ENCODE measurements around the gene COX7A1. TPM values are rescaled to one million over a fixed set of nuclear protein-coding genes. Genes with fewer than 3 reads are reported as not detected.

COX7A1 gene
- total RNA-seq, 1 donor = 18.6 TPM

DNA sequence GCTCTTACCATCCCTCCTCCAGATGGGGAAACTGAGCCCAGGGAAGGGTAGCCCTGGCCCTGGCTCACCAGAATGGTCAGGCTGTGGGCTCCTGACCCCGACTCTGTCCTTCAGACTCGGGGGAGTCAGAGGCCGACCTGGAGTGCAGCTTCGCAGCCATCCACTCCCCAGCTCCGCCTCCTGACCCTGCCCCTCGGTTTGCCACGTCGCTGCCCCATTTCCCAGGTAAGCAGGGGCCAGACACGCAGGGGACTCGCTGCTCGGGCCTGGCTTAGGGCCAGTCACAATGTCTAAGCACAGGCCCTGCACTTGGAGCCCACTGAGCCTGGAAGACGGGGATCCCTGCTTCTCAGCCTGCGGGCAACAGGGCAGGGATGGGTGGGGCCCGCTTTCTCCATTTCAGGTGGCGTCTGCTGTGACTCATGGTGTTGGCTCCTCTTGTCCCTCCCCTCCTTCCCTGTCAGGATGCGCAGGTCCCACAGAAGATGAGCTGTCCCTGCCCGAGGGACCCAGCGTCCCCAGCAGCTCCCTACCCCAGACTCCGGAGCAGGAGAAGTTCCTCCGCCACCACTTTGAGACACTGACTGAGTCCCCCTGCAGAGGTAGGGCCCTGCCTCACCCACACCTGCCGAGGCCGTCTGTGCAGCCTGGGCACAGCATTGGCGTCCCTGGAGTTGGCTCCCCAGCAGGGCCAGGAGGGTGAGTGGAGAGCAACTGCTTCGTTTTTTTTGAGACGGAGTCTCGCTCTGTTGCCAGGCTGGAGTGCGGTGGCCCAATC, 50.5 kb downstream of the COX7A1 start:
- no peak overlapping the region for H3K4me3 ChIP-seq (ENCODE audit: low read depth, low read length)
- DNase-seq (ENCODE audit: low read depth) = no peak
- TF ChIP-seq, protein P1, sequence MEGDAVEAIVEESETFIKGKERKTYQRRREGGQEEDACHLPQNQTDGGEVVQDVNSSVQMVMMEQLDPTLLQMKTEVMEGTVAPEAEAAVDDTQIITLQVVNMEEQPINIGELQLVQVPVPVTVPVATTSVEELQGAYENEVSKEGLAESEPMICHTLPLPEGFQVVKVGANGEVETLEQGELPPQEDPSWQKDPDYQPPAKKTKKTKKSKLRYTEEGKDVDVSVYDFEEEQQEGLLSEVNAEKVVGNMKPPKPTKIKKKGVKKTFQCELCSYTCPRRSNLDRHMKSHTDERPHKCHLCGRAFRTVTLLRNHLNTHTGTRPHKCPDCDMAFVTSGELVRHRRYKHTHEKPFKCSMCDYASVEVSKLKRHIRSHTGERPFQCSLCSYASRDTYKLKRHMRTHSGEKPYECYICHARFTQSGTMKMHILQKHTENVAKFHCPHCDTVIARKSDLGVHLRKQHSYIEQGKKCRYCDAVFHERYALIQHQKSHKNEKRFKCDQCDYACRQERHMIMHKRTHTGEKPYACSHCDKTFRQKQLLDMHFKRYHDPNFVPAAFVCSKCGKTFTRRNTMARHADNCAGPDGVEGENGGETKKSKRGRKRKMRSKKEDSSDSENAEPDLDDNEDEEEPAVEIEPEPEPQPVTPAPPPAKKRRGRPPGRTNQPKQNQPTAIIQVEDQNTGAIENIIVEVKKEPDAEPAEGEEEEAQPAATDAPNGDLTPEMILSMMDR (IDR thresholded peaks at IDR 0.05; ENCODE audit: insufficient read depth, low read depth, low read length) = no peak

Other genes with a start within 250 kb of the COX7A1 start
- 0.43 and 0.64 TPM in 2 replicates for gene HCST, start 249.9 kb downstream of the COX7A1 start, total RNA-seq
- not detected in 2 replicates for gene TYROBP, start 244.2 kb downstream of the COX7A1 start, total RNA-seq
- 3.5 and 6.8 TPM in 2 replicates for gene LRFN3, start 216.1 kb downstream of the COX7A1 start, total RNA-seq
- 12.5 and 15.5 TPM in 2 replicates for gene SDHAF1, start 157.3 kb downstream of the COX7A1 start, total RNA-seq
- 0.32 TPM in 1 of 2 replicates, not detected in the other for gene SYNE4, start 143.6 kb downstream of the COX7A1 start, total RNA-seq
- gene ALKBH6, start 138.2 kb downstream of the COX7A1 start, total RNA-seq = 14.2 and 16.8 TPM in 2 replicates
- 16.4 and 17.3 TPM in 2 replicates for gene CLIP3, start 119.6 kb downstream of the COX7A1 start, total RNA-seq
- 2.9 and 4.3 TPM in 2 replicates for gene THAP8, start 98.2 kb downstream of the COX7A1 start, total RNA-seq
- gene WDR62, start 97.5 kb downstream of the COX7A1 start, total RNA-seq = 5.5 and 7.8 TPM in 2 replicates
- gene OVOL3, start 41.3 kb downstream of the COX7A1 start, total RNA-seq = not detected in 2 replicates
- gene POLR2I, start 37.6 kb downstream of the COX7A1 start, total RNA-seq = 26.8 and 44.5 TPM in 2 replicates
- gene TBCB, start 37.0 kb downstream of the COX7A1 start, total RNA-seq = 144 and 165 TPM in 2 replicates
- gene CAPNS1, start 12.4 kb downstream of the COX7A1 start, total RNA-seq = 258 and 346 TPM in 2 replicates
- 1.6 and 4.3 TPM in 2 replicates for gene ZNF565, start 62.2 kb upstream of the COX7A1 start, total RNA-seq
- gene ZNF146, start 62.7 kb upstream of the COX7A1 start, total RNA-seq = 59.6 and 85.1 TPM in 2 replicates
- 2.6 and 4.7 TPM in 2 replicates for gene ZFP14, start 226.8 kb upstream of the COX7A1 start, total RNA-seq

Data from fibroblast of villous mesenchyme (primary cell).